Measurements from ENCODE around the gene ASPG.

The ASPG gene

GRCh38 chr14:104095426-104096310, 10.2 kb downstream of the ASPG start:
- in situ Hi-C loops (cut with MboI; ENCODE audit: low pct_unique_long_range_greater_than_20kb, low sequenced_read_pairs, unreplicated experiment): no loop called here
- no peak for DNase-seq (ENCODE audit: low spot score)
- TF ChIP-seq, protein P1, sequence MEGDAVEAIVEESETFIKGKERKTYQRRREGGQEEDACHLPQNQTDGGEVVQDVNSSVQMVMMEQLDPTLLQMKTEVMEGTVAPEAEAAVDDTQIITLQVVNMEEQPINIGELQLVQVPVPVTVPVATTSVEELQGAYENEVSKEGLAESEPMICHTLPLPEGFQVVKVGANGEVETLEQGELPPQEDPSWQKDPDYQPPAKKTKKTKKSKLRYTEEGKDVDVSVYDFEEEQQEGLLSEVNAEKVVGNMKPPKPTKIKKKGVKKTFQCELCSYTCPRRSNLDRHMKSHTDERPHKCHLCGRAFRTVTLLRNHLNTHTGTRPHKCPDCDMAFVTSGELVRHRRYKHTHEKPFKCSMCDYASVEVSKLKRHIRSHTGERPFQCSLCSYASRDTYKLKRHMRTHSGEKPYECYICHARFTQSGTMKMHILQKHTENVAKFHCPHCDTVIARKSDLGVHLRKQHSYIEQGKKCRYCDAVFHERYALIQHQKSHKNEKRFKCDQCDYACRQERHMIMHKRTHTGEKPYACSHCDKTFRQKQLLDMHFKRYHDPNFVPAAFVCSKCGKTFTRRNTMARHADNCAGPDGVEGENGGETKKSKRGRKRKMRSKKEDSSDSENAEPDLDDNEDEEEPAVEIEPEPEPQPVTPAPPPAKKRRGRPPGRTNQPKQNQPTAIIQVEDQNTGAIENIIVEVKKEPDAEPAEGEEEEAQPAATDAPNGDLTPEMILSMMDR (IDR thresholded peaks at IDR 0.05; ENCODE audit: extremely low read depth, insufficient read depth, missing control alignments): no peak

- DNase-seq (ENCODE audit: low spot score): no peak
- in situ Hi-C loops (cut with MboI; ENCODE audit: low pct_unique_long_range_greater_than_20kb, low sequenced_read_pairs, unreplicated experiment): no loop called here
- TF ChIP-seq, protein P1 (IDR thresholded peaks at IDR 0.05; ENCODE audit: extremely low read depth, insufficient read depth, missing control alignments): no peak
Measured at GRCh38 chr14:104096318-104096717, 10.8 kb downstream of the ASPG start.

DNA sequence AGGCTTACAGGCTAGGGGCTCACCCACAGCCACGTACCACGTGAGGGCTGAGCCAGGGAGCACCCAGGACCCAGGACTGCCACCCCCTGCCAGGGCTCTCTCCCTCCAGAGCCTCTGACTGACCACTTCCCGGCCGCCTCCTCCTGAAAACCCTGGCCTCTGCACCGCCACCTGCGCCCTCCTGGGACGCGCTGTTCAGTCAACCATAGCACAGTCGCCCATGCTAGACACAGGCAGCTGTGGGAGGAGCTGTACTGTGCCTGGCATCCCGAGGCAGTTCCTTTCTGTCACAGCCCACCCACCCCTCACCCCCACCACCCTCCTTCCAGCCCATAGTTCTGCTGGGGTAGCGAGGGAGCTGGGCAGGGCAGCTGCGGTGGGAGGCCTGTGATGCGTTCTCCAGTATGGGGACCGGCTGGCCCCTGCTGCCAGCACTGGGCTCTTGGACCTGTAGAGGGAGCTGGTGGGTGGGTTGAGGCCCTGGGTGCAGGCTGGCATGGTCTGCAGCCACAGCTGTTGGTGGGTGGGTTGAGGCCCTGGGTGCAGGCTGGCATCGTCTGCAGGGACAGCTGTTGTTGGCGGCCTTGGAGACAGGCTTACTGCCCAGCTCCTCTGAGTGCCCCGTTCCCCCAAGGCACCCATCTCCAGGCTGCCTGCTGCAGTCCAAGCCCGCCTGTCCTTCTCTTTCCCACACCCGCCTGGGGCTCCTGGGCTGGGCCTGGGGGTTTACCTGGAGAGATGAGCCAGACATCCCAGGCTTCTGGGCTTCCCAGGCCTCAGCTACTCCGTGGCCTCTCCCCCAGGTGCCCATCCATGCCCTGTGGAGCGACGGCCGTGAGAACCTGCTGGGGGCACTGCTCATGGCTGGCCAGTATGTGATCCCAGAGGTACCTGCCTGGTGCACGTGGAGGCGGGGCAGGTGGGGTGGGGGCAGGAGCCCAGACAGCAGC, 11.5 kb downstream of the ASPG start:
- DNase-seq (ENCODE audit: low spot score): no peak
- TF ChIP-seq, protein P1 (IDR thresholded peaks at IDR 0.05; ENCODE audit: extremely low read depth, insufficient read depth, missing control alignments): peak; percentile 13
- in situ Hi-C loops (cut with MboI; ENCODE audit: low pct_unique_long_range_greater_than_20kb, low sequenced_read_pairs, unreplicated experiment): no loop called here

- TF ChIP-seq, protein P1 (IDR thresholded peaks at IDR 0.05; ENCODE audit: extremely low read depth, insufficient read depth, missing control alignments): no peak
- no peak for DNase-seq (ENCODE audit: low spot score)
- in situ Hi-C loops (cut with MboI; ENCODE audit: low pct_unique_long_range_greater_than_20kb, low sequenced_read_pairs, unreplicated experiment): no loop called here
Measured at GRCh38 chr14:104098272-104099095, 13.0 kb downstream of the ASPG start.

GRCh38 chr14:104099096-104100041, 13.9 kb downstream of the ASPG start:
- DNase-seq (ENCODE audit: low spot score): no peak
- TF ChIP-seq, protein P1 (IDR thresholded peaks at IDR 0.05; ENCODE audit: extremely low read depth, insufficient read depth, missing control alignments): no peak
- in situ Hi-C loops (cut with MboI; ENCODE audit: low pct_unique_long_range_greater_than_20kb, low sequenced_read_pairs, unreplicated experiment): no loop called here
